Activated CD4-positive, alpha-beta memory T cell treated with anti-CD3 and anti-CD28 coated beads, Interleukin-2, amount 10 ng/mL, durations not matched to agents 7 days and 5 days (primary cell): ENCODE data around the gene NLGN2. TPM values are rescaled to one million over a fixed set of nuclear protein-coding genes. Genes with fewer than 3 reads are reported as not detected.

Source experiments
- CTCF ChIA-PET: fragments of 350-600 bp; sonication (Branson Sonifier 250); formaldehyde crosslinking; loops from one replicate; lab custom pipeline; 2021; ENCODE audit warnings: antibody characterized with exemption, inconsistent platforms; lab: Charles Lee
- POLR2A ChIA-PET: fragments of 350-600 bp; sonication (Branson Sonifier 250); formaldehyde crosslinking; loops from one replicate; lab custom pipeline; 2021; ENCODE audit warnings: antibody characterized with exemption; lab: Charles Lee
- DNase-seq: peaks from one replicate; pipeline ENCODE4 v3.0.0-alpha.2; 2020
- H3K27ac Mint-ChIP-seq: one replicate; pipeline ENCODE4 v1.8.0; 2021; ENCODE audit warnings: mild to moderate bottlenecking, mixed read lengths
- H3K27me3 Mint-ChIP-seq: one replicate; pipeline ENCODE4 v1.8.0; 2021; ENCODE audit warnings: mixed read lengths
- H3K36me3 Mint-ChIP-seq: one replicate; pipeline ENCODE4 v1.8.0; 2021; ENCODE audit warnings: low read depth, mixed read lengths
- H3K4me1 Mint-ChIP-seq: one replicate; pipeline ENCODE4 v1.8.0; 2021; ENCODE audit warnings: mixed read lengths
- H3K4me3 Mint-ChIP-seq: one replicate; pipeline ENCODE4 v1.8.0; 2021; ENCODE audit warnings: mild to moderate bottlenecking, mixed read lengths
- H3K9me3 Mint-ChIP-seq: one replicate; pipeline ENCODE4 v1.8.0; 2021; ENCODE audit warnings: mixed read lengths
- total RNA-seq, 2 experiments: library from RNA; stranded (reverse); gene quantifications; one replicate each; pipeline ENCODE4 v1.2.3, GENCODE V29; 2021

The NLGN2 gene
- total RNA-seq, 2 experiments from 2014 or later = 3.2 to 3.7 TPM

GRCh38 chr17:7393613-7394451 lies 13.8 kb upstream of the NLGN2 start:
- peak; percentile 47 for DNase-seq
- Mint-ChIP-seq H3K27me3 (no peaks in the 10 kb centered on the region), H3K4me1 (peaks cover 37% of the 10 kb centered on the region), H3K4me3 (peak overlapping the region; percentile 92), H3K9me3 (no peaks in the 10 kb centered on the region), H3K27ac (peak overlapping the region; percentile 82), H3K36me3 (peaks cover 46% of the 10 kb centered on the region)
- ChIA-PET CTCF (interaction anchor here (0.6 to 1.4 kb wide), 6 partner anchors 8 to 167 kb away, joined by 3 to 8 read pairs (median 3); partner anchors contain the start of gene ACAP1), POLR2A (interaction anchor here (1.0 to 4.2 kb wide), 6 partner anchors 9 to 293 kb away, joined by 3 to 22 read pairs (median 10); partner anchors contain the start of genes TMEM102, TMEM256 and TP53)

GRCh38 chr17:7394452-7395191 lies 13.0 kb upstream of the NLGN2 start, which contains the start of gene PLSCR3:
PLSCR3 (minus strand) TSS chr17:7394525; CDS start chr17:7394110, 415 bp downstream.
- peak; percentile 85 for DNase-seq
- no peaks in the 10 kb centered on the region for H3K9me3 Mint-ChIP-seq
- peak within 1 kb of the TSS; percentile 84 for H3K27ac Mint-ChIP-seq
- peaks cover 37% of the 10 kb centered on the region for H3K4me1 Mint-ChIP-seq
- CTCF ChIA-PET = interaction anchor here (0.9 to 1.4 kb wide), 4 partner anchors 9 to 166 kb away, joined by 3 to 8 read pairs (median 4); no protein-coding TSS in a partner anchor
- H3K36me3 Mint-ChIP-seq = peaks cover 39% of the 10 kb centered on the region
- H3K27me3 Mint-ChIP-seq = no peaks in the 10 kb centered on the region
- POLR2A ChIA-PET = interaction anchor here (1.3 to 4.2 kb wide), 5 partner anchors 9 to 293 kb away, joined by 3 to 22 read pairs (median 16); partner anchors contain the start of genes TMEM102, TMEM256 and TP53
- H3K4me3 Mint-ChIP-seq = peak within 1 kb of the TSS; percentile 92

- H3K36me3 Mint-ChIP-seq = peaks cover 27% of the 10 kb centered on the region
- no peak for DNase-seq
- no peaks in the 10 kb centered on the region for H3K9me3 Mint-ChIP-seq
- CTCF ChIA-PET = no interaction called here
- POLR2A ChIA-PET = interaction anchor here (2.6 to 4.2 kb wide), 3 partner anchors 7 to 39 kb away, joined by 10 to 22 read pairs (median 19); partner anchors contain the start of genes TMEM102 and TMEM256
- peak overlapping the region; percentile 1 for H3K4me3 Mint-ChIP-seq
- peaks cover 30% of the 10 kb centered on the region for H3K4me1 Mint-ChIP-seq
- peak overlapping the region; percentile 8 for H3K27ac Mint-ChIP-seq
- no peaks in the 10 kb centered on the region for H3K27me3 Mint-ChIP-seq
These were observed 11.5 kb upstream of the NLGN2 start for GRCh38 chr17:7396147-7396546.

GRCh38 chr17:7398612-7399011 lies 9.0 kb upstream of the NLGN2 start:
- H3K9me3 Mint-ChIP-seq = no peaks in the 10 kb centered on the region
- no peak overlapping the region for H3K27ac Mint-ChIP-seq
- H3K4me3 Mint-ChIP-seq = no peak overlapping the region
- peaks cover 21% of the 10 kb centered on the region for H3K4me1 Mint-ChIP-seq
- ChIA-PET POLR2A (interaction anchor here (0.8 to 2.6 kb wide), 7 partner anchors 8 to 87 kb away, joined by 3 to 10 read pairs (median 6); partner anchors contain the start of genes GPS2 and POLR2A), CTCF (interaction anchor here (1.6 kb wide), 1 partner anchor 28 kb away, joined by 4 read pairs; no protein-coding TSS in a partner anchor)
- H3K36me3 Mint-ChIP-seq = peaks cover 12% of the 10 kb centered on the region
- DNase-seq = no peak
- H3K27me3 Mint-ChIP-seq = no peaks in the 10 kb centered on the region

- H3K4me3 Mint-ChIP-seq = peak overlapping the region; percentile 95
- ChIA-PET CTCF (interaction anchor here (0.5 to 3.4 kb wide), 4 partner anchors 11 to 53 kb away, joined by 3 to 18 read pairs (median 3); partner anchors contain the start of genes TMEM102 and TMEM95), POLR2A (interaction anchor here (0.6 to 3.0 kb wide), 22 partner anchors 9 to 454 kb away, joined by 3 to 24 read pairs (median 4); partner anchors contain the start of genes ACAP1, MPDU1, NAA38 and PLSCR3)
- no peaks in the 10 kb centered on the region for H3K9me3 Mint-ChIP-seq
- DNase-seq = peak; percentile 34
- peak overlapping the region; percentile 91 for H3K27ac Mint-ChIP-seq
- H3K27me3 Mint-ChIP-seq = peaks cover 13% of the 10 kb centered on the region
- H3K36me3 Mint-ChIP-seq = peaks cover 7% of the 10 kb centered on the region
- peaks cover 23% of the 10 kb centered on the region for H3K4me1 Mint-ChIP-seq
These were observed 4.5 kb upstream of the NLGN2 start for GRCh38 chr17:7403043-7403726.

- ChIA-PET POLR2A (interaction anchor here (0.6 to 3.0 kb wide), 20 partner anchors 9 to 454 kb away, joined by 3 to 24 read pairs (median 4); partner anchors contain the start of genes ACAP1, MPDU1, NAA38 and PLSCR3), CTCF (interaction anchor here (0.6 to 3.4 kb wide), 7 partner anchors 10 to 688 kb away, joined by 3 to 18 read pairs (median 4); partner anchors contain the start of gene TMEM102)
- Mint-ChIP-seq H3K36me3 (peaks cover 7% of the 10 kb centered on the region), H3K27me3 (peaks cover 13% of the 10 kb centered on the region), H3K4me1 (peaks cover 24% of the 10 kb centered on the region), H3K27ac (peak overlapping the region; percentile 91), H3K4me3 (peak overlapping the region; percentile 95), H3K9me3 (no peaks in the 10 kb centered on the region)
- no peak for DNase-seq
These were observed 4.0 kb upstream of the NLGN2 start for GRCh38 chr17:7403727-7403976.

- ChIA-PET POLR2A (interaction anchor here (0.8 to 3.0 kb wide), 17 partner anchors 10 to 453 kb away, joined by 3 to 24 read pairs (median 6); partner anchors contain the start of genes ACAP1, MPDU1, NAA38 and PLSCR3), CTCF (interaction anchor here (0.6 to 3.4 kb wide), 7 partner anchors 10 to 687 kb away, joined by 3 to 18 read pairs (median 4); partner anchors contain the start of gene TMEM102)
- Mint-ChIP-seq H3K4me1 (peaks cover 27% of the 10 kb centered on the region), H3K27me3 (peaks cover 15% of the 10 kb centered on the region), H3K4me3 (peak within 1 kb of the TSS; percentile 95), H3K36me3 (peaks cover 7% of the 10 kb centered on the region), H3K27ac (peak within 1 kb of the TSS; percentile 91), H3K9me3 (no peaks in the 10 kb centered on the region)
- DNase-seq = peak; percentile 98
These were observed 3.5 kb upstream of the NLGN2 start, which contains the start of gene TMEM256 for GRCh38 chr17:7403977-7404736. TMEM256 (minus strand) TSS chr17:7404097; CDS start chr17:7404084, 13 bp downstream.

- Mint-ChIP-seq H3K36me3 (peaks cover 4% of the 10 kb centered on the region), H3K9me3 (no peaks in the 10 kb centered on the region), H3K27ac (peak overlapping the region; percentile 91), H3K4me3 (peak overlapping the region; percentile 95), H3K4me1 (peaks cover 25% of the 10 kb centered on the region), H3K27me3 (peaks cover 19% of the 10 kb centered on the region)
- DNase-seq = no peak
- CTCF ChIA-PET = interaction anchor here (0.8 to 3.4 kb wide), 4 partner anchors 16 to 184 kb away, joined by 3 to 18 read pairs (median 5); partner anchors contain the start of gene TMEM102
- POLR2A ChIA-PET = interaction anchor here (0.8 to 3.0 kb wide), 14 partner anchors 9 to 282 kb away, joined by 3 to 24 read pairs (median 6); partner anchors contain the start of genes ACAP1, MPDU1, PLSCR3 and POLR2A
These were observed 2.8 kb upstream of the NLGN2 start for GRCh38 chr17:7404737-7405349.

GRCh38 chr17:7405350-7406234 lies 2.1 kb upstream of the NLGN2 start:
- peaks cover 19% of the 10 kb centered on the region for H3K27me3 Mint-ChIP-seq
- peak overlapping the region; percentile 75 for H3K4me3 Mint-ChIP-seq
- no peak for DNase-seq
- POLR2A ChIA-PET = interaction anchor here (1.3 to 2.9 kb wide), 3 partner anchors 69 to 178 kb away, joined by 3 to 10 read pairs (median 6); partner anchors contain the start of genes ACAP1, MPDU1 and POLR2A
- CTCF ChIA-PET = no interaction called here
- no peaks in the 10 kb centered on the region for H3K9me3 Mint-ChIP-seq
- no peak overlapping the region for H3K27ac Mint-ChIP-seq
- H3K4me1 Mint-ChIP-seq = peaks cover 24% of the 10 kb centered on the region
- H3K36me3 Mint-ChIP-seq = peaks cover 4% of the 10 kb centered on the region
